A549 (cell line): ENCODE data around the gene SFI1.

Source experiments
- BHLHE40 ChIP-seq: IDR thresholded peaks from 2 replicates; pipeline ENCODE4 v1.6.1; 2012; ENCODE audit warnings: low read depth, low read length, inconsistent platforms
- CTCF ChIP-seq: fragments of >200 bp; sonication (Bioruptor Twin); formaldehyde crosslinking; IDR thresholded peaks from 3 replicates; pipeline ENCODE4 v1.5.1; 2016
- E2F6 ChIP-seq: IDR thresholded peaks from 2 replicates; pipeline ENCODE4 v1.6.1; 2012; ENCODE audit warnings: low read depth, borderline replicate concordance
- ESRRA ChIP-seq: fragments of 150-350 bp; IDR thresholded peaks from 2 replicates; pipeline ENCODE4 v1.6.1; 2014; ENCODE audit warnings: mild to moderate bottlenecking, low read length, borderline replicate concordance

GRCh38 chr22:31567702-31568101, 71.4 kb downstream of the SFI1 start:
- TF ChIP-seq E2F6 = no peak
- no peak for TF ChIP-seq ESRRA
- no peak for TF ChIP-seq BHLHE40
- TF ChIP-seq CTCF = no peak
